GM20000 (cell line): ENCODE results near the gene NAV2.

Experiments used
- DNase-seq: peaks from one replicate; pipeline ENCODE4 v3.0.0; 2012; ENCODE audit warnings: low spot score
- CTCF ChIP-seq: IDR thresholded peaks from 2 replicates; pipeline ENCODE4 v1.5.1; 2012; ENCODE audit warnings: mild to moderate bottlenecking, control low read depth; ENCODE audit errors: extremely low read depth, missing control alignments

The NAV2 gene

GRCh38 chr11:19966927-19967326 is 254.3 kb downstream of the NAV2 start:
- no peak for TF ChIP-seq CTCF
- DNase-seq: no peak

DNA sequence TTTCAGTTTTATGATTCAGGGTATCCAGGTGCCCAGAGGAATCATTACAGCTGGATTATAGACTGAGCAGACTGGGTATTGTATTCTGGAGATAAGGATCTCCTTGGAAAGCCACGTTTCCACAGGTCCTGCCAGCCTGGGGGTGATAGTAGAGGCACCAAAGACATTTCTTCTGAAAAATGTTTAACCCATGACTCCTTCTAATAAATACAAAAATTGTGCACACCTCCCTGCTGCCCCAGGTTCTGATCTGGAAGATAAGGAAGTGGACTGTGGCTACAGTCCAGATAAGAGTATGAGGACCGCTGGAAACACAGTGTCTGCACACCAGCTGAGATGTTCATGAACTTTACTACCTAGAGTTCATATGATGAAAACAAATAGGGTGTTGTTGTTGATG is 255.2 kb downstream of the NAV2 start:
- no peak for DNase-seq
- TF ChIP-seq CTCF: no peak

DNA sequence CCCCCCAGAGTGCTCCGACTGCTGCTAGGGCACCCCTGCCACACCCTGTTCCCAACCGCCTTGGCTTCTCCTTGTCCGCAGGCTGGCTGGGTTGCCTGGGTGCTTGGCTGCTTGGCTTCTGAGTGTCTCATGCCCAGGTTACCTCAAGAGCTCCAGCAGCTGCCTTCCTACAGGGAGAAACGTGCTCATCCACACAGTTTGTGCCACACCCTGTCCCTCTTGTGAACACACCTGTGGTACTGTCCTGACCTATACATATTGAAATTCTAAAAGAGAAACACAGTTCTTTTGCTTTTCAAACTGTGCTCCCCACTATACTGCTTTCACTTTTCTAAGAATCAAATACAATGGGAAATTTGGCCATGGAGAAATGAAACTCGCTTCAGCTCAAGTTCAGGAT is 256.2 kb downstream of the NAV2 start:
- no peak for TF ChIP-seq CTCF
- DNase-seq: no peak

- no peak for TF ChIP-seq CTCF
- DNase-seq: no peak
Observed at GRCh38 chr11:19970944-19971343, 258.3 kb downstream of the NAV2 start.

DNA sequence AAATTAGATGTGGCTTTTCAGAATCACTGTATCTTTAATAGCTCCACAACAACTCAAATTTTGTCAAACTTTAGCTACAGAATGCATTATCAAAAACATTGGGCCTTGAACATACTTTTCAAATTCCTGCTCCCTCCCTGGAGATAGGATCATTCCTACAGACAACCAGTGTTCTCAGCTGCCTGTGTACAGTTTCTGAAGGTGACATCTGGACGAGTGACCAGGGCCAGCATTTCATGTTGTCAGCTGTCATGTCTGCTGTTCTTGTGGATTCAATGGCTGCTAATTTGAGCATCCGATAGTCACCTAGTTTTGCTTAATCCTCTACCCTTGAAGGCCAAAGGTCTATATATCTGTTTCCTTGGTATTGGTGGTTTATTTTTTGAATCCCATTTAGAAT is 259.5 kb downstream of the NAV2 start:
- no peak for DNase-seq
- no peak for TF ChIP-seq CTCF

GRCh38 chr11:19972651-19973050 is 260.0 kb downstream of the NAV2 start:
- no peak for TF ChIP-seq CTCF
- no peak for DNase-seq

GRCh38 chr11:19973136-19973635 is 260.5 kb downstream of the NAV2 start:
- TF ChIP-seq CTCF: no peak
- DNase-seq: no peak

DNA sequence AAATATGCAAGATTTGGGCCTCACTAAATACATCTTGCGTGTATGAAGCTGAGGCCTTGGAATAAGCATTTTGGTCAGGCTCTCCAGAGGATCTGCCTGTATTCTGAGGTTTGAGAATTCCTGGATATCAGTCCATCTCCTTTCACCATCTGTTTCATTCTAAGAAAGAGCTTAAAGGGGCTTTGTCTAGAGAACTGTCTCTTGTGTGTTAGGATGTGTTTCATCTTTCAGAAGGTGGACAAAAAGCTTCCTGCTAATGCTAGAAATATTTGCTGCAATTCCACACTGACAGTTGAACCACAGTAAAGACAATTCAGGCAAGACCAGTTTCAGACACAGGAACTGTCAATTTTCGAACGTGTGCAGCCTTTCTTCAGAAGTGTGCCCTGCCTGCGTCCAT is 262.2 kb downstream of the NAV2 start:
- no peak for DNase-seq
- TF ChIP-seq CTCF: no peak
